ENCODE data around the gene DMWD. TPM values are rescaled to one million over a fixed set of nuclear protein-coding genes. Genes with fewer than 3 reads are reported as not detected.

DMWD gene
- total RNA-seq, 1 experiment from 2014 or later, result 37.8 TPM

DNA sequence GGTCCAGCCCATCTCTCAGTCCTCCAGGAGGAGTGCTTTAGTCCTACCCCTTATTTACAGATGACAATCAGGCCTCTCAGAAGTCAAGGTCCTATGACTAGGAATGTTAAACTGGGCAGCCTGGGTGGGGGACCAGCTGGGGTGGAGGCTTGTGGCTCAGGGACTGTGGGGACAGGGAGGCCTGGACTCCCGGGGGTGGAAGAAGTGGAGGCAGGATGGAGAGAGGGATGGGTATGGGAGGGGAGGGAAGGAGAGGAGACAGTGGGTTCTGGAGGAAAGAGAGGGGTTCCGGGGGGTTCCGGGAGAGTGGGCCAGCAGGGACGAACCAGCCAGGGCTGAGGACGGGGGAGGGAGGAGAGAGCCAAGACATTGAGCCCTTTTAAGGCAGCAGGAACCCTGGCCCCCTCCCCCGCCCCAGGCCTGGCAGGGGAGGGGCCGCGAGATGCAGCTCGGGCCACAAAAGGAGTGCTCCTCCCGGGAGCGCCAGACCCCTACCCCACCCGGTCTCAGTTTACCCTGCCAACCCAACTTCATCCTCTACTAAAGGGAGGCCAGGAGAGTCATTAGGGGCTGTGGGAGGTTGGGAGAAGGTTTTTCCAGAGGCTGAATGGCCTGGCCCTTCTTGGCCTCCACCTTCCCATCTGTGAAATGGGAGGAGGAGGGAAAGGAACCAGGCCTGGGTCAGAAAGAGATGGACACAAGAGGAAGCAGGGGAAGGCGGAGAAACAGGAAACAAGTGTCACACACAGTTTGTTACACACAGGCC lies 12.0 kb downstream of the DMWD start:
- Histone ChIP-seq H3K27me3 (ENCODE audit: low read length) (no peaks in the 10 kb centered on the region), H3K9me3 (ENCODE audit: low read length) (no peaks in the 10 kb centered on the region), H3K9ac (ENCODE audit: low read length) (no peak overlapping the region), H3K27ac (ENCODE audit: low read length) (no peak overlapping the region), H3K4me2 (ENCODE audit: low read depth, low read length, poor library complexity, severe bottlenecking) (no peak overlapping the region), H2AFZ (ENCODE audit: low read length) (no peak overlapping the region), H4K20me1 (ENCODE audit: insufficient read depth, low read depth, low read length) (peaks cover 10% of the 10 kb centered on the region; the same call in 1 of the 2 replicates), H3K79me2 (ENCODE audit: low read length) (no peaks in the 10 kb centered on the region), H3K4me3 (ENCODE audit: low read length) (no peak overlapping the region), H3K36me3 (ENCODE audit: insufficient read depth, low read length) (peaks cover 4% of the 10 kb centered on the region; the same call in 1 of the 2 replicates), H3K9me2 (replicated peaks; ENCODE audit: insufficient read depth, low read length) (no peaks in the 10 kb centered on the region), H3K4me1 (ENCODE audit: low read length) (peaks cover 14% of the 10 kb centered on the region)
- DNase-seq, result no peak

DNA sequence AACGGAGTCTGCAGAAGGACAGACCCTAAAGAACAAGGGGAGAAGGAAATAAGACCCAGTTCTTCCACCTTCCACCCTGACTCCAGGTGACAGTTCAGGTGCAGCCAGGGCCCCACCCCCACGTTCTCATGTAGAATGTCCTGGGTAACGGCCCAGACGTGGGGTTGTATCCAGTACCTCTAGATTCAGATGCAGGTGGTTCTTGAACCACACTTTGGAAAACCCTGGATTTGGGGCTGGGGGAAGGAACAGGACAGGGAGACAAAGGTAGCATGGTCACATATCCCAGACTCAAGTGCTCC lies 12.5 kb downstream of the DMWD start:
- H3K9ac ChIP-seq (ENCODE audit: low read length), result no peak overlapping the region
- H3K9me3 ChIP-seq (ENCODE audit: low read length), result no peaks in the 10 kb centered on the region
- H3K4me1 ChIP-seq (ENCODE audit: low read length), result peaks cover 14% of the 10 kb centered on the region
- peaks cover 10% of the 10 kb centered on the region; the same call in 1 of the 2 replicates for H4K20me1 ChIP-seq (ENCODE audit: insufficient read depth, low read depth, low read length)
- H3K9me2 ChIP-seq (replicated peaks; ENCODE audit: insufficient read depth, low read length), result no peaks in the 10 kb centered on the region
- no peak overlapping the region for H3K4me3 ChIP-seq (ENCODE audit: low read length)
- no peak for DNase-seq
- no peaks in the 10 kb centered on the region for H3K79me2 ChIP-seq (ENCODE audit: low read length)
- no peaks in the 10 kb centered on the region for H3K27me3 ChIP-seq (ENCODE audit: low read length)
- no peak overlapping the region for H3K4me2 ChIP-seq (ENCODE audit: low read depth, low read length, poor library complexity, severe bottlenecking)
- H3K27ac ChIP-seq (ENCODE audit: low read length), result no peak overlapping the region
- H2AFZ ChIP-seq (ENCODE audit: low read length), result no peak overlapping the region
- peaks cover 4% of the 10 kb centered on the region; the same call in 1 of the 2 replicates for H3K36me3 ChIP-seq (ENCODE audit: insufficient read depth, low read length)

DNA sequence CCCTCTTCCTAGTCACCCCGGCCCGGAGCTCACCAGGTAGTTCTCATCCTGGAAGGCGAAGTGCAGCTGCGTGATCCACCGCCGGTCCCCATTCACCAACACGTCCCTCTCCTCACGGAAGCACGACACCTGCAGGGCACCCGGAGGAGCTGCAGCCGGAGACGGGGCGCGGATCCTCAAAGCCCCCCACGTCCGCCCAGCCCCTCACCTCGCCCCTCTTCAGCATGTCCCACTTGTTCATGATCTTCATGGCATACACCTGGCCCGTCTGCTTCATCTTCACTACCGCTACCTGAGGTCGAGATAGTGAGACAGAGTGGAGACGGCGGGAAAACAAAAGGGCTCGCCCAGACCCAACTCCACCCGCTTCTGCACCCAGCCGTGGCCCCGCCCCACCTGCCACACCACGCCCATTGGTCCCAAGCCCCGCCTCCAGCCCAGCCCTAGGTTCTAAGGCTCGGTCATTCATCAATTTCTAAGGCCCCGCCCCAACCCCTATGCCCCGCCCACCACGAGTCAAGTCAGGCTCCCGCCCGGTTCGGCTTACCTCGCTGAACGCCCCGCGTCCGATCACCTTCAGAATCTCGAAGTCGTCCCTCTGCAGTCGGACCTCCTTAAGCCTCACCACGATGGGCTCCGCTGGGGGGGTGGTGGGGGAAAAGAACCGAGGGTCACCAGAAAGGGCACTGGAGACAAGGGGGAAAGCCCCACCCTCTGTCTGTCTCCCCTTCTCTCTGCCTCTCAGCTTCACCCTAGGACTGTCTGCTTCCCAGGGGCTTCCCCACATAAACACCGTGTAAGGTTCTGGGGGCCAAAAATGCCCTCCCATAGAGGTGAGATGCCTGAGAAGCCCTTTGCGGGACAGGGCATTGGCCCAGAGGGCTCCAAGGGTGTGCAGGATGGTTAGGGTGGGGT lies 13.2 kb downstream of the DMWD start:
- no peak overlapping the region for H3K27ac ChIP-seq (ENCODE audit: low read length)
- H2AFZ ChIP-seq (ENCODE audit: low read length), result no peak overlapping the region
- DNase-seq, result peak; percentile 97
- H3K4me2 ChIP-seq (ENCODE audit: low read depth, low read length, poor library complexity, severe bottlenecking), result peak overlapping the region; percentile 58
- no peaks in the 10 kb centered on the region for H3K27me3 ChIP-seq (ENCODE audit: low read length)
- no peaks in the 10 kb centered on the region for H3K79me2 ChIP-seq (ENCODE audit: low read length)
- H4K20me1 ChIP-seq (ENCODE audit: insufficient read depth, low read depth, low read length), result peaks cover 10% of the 10 kb centered on the region; the same call in 1 of the 2 replicates
- H3K36me3 ChIP-seq (ENCODE audit: insufficient read depth, low read length), result peaks cover 4% of the 10 kb centered on the region; the same call in 1 of the 2 replicates
- no peaks in the 10 kb centered on the region for H3K9me3 ChIP-seq (ENCODE audit: low read length)
- peaks cover 14% of the 10 kb centered on the region for H3K4me1 ChIP-seq (ENCODE audit: low read length)
- peak overlapping the region; percentile 38; the same call in 1 of the 2 replicates for H3K4me3 ChIP-seq (ENCODE audit: low read length)
- no peaks in the 10 kb centered on the region for H3K9me2 ChIP-seq (replicated peaks; ENCODE audit: insufficient read depth, low read length)
- H3K9ac ChIP-seq (ENCODE audit: low read length), result peak overlapping the region; percentile 44

DNA sequence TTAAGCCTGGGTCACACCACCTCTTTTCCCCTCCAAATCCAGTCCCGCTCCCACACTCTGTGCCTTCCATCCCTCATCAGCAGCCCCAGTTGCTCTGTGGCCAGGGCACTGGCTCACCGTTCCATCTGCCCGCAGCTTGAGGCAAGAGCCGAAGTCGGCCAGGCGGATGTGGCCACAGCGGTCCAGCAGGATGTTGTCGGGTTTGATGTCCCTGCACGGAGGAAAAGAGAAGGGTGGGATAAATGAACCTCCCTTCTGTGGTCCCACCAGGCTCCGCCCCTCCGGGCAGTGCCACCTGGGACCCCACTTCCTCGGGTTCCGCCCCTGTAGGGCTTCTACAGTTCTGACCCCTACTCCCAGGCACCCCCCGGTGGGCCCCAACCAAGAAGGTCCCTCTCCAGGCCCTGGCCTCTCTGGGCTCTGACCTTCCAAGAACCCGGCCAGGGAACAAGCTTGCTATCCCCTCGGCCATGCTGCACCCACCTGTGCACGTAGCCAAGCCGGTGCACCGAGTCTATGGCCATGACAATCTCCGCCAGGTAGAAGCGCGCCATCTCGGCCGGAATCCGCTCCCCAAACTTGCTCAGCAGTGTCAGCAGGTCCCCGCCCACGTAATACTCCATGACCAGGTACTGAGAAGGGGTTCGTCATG lies 14.5 kb downstream of the DMWD start:
- peaks cover 4% of the 10 kb centered on the region; the same call in 1 of the 2 replicates for H3K36me3 ChIP-seq (ENCODE audit: insufficient read depth, low read length)
- H3K9me3 ChIP-seq (ENCODE audit: low read length), result no peaks in the 10 kb centered on the region
- no peak overlapping the region for H3K9ac ChIP-seq (ENCODE audit: low read length)
- H3K4me2 ChIP-seq (ENCODE audit: low read depth, low read length, poor library complexity, severe bottlenecking), result no peak overlapping the region
- no peaks in the 10 kb centered on the region for H3K27me3 ChIP-seq (ENCODE audit: low read length)
- no peak overlapping the region for H2AFZ ChIP-seq (ENCODE audit: low read length)
- peaks cover 6% of the 10 kb centered on the region; the same call in 1 of the 2 replicates for H4K20me1 ChIP-seq (ENCODE audit: insufficient read depth, low read depth, low read length)
- peaks cover 14% of the 10 kb centered on the region for H3K4me1 ChIP-seq (ENCODE audit: low read length)
- no peaks in the 10 kb centered on the region for H3K79me2 ChIP-seq (ENCODE audit: low read length)
- no peaks in the 10 kb centered on the region for H3K9me2 ChIP-seq (replicated peaks; ENCODE audit: insufficient read depth, low read length)
- no peak for DNase-seq
- H3K27ac ChIP-seq (ENCODE audit: low read length), result no peak overlapping the region
- H3K4me3 ChIP-seq (ENCODE audit: low read length), result no peak overlapping the region

DNA sequence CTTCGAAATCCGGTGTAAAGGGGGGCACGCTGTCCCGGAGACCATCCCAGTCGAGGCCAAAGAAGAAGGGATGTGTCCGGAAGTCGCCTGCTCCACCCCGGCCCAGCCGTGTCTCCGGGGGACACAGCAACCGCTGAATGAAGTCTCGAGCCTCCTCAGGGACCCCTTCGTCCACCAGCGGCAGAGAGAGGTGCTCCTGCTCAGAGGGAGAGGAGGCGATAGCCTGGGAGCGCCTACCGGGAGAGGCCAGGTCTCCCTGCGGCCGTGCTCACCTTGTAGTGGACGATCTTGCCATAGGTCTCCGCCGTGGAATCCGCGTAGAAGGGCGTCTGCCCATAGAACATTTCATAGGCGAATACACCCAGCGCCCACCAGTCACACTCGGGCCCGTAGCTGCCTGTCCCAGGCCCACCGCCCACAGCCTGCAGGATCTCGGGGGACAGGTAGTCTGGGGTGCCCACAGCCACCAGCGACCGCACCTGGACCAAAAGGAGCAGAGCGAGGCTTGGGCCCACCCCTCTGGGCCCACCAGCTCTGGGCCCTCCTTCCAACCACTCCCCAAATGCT lies 15.2 kb downstream of the DMWD start:
- no peaks in the 10 kb centered on the region for H3K79me2 ChIP-seq (ENCODE audit: low read length)
- H3K9me2 ChIP-seq (replicated peaks; ENCODE audit: insufficient read depth, low read length), result no peaks in the 10 kb centered on the region
- no peak overlapping the region for H3K4me2 ChIP-seq (ENCODE audit: low read depth, low read length, poor library complexity, severe bottlenecking)
- peaks cover 6% of the 10 kb centered on the region; the same call in 1 of the 2 replicates for H4K20me1 ChIP-seq (ENCODE audit: insufficient read depth, low read depth, low read length)
- no peak overlapping the region for H3K4me3 ChIP-seq (ENCODE audit: low read length)
- H3K36me3 ChIP-seq (ENCODE audit: insufficient read depth, low read length), result peaks cover 4% of the 10 kb centered on the region; the same call in 1 of the 2 replicates
- no peak overlapping the region for H3K9ac ChIP-seq (ENCODE audit: low read length)
- no peaks in the 10 kb centered on the region for H3K9me3 ChIP-seq (ENCODE audit: low read length)
- no peak overlapping the region for H2AFZ ChIP-seq (ENCODE audit: low read length)
- no peak for DNase-seq
- H3K27ac ChIP-seq (ENCODE audit: low read length), result no peak overlapping the region
- H3K27me3 ChIP-seq (ENCODE audit: low read length), result no peaks in the 10 kb centered on the region
- peaks cover 14% of the 10 kb centered on the region for H3K4me1 ChIP-seq (ENCODE audit: low read length)

DNA sequence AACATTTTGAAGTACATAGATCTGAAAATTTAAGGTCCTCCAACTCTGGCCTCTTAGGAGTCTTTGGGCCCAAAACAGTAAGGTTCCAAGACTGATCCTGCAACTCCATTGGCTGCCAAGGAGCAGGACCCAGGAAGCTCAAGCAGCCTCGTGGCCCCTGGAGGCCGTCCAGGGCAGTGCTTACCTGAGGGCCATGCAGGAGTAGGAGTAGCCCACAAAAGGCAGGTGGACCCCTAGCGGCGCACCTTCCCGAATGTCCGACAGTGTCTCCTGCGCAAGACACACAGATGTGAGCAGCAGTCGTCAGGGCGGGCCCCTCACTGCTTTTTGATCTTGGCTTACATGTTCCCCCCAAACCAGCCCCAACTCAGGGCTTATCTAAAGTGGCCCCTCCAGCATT lies 17.9 kb downstream of the DMWD start:
- 0 out of 2 replicates have a peak, but pooled peaks cover 3% of the 10 kb centered on the region for H4K20me1 ChIP-seq (ENCODE audit: insufficient read depth, low read depth, low read length)
- H3K9ac ChIP-seq (ENCODE audit: low read length), result no peak overlapping the region

DNA sequence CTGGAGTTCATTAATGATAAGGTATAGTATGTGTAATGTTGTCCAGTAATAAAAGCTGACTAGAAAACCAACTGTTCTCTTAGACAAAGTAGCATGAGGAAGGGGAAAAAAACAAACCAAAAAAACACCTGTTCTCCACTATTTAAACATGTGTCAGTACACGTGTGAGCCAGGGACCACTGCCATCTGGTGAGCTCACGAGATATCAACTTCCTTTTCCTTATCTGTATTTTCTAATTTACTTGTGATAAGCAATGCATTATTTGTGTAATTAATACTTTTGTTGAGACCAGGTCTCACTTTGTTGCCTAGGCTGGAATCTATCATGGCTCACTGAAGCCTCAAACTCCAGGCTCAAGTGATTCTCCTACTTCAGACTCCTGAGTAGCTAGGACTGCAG lies 19.3 kb downstream of the DMWD start:
- Histone ChIP-seq H2AFZ (ENCODE audit: low read length) (no peak overlapping the region), H3K27ac (ENCODE audit: low read length) (no peak overlapping the region), H3K4me2 (ENCODE audit: low read depth, low read length, poor library complexity, severe bottlenecking) (no peak overlapping the region), H3K9me3 (ENCODE audit: low read length) (no peaks in the 10 kb centered on the region), H3K4me1 (ENCODE audit: low read length) (peaks cover 19% of the 10 kb centered on the region), H3K79me2 (ENCODE audit: low read length) (no peaks in the 10 kb centered on the region), H3K36me3 (ENCODE audit: insufficient read depth, low read length) (peaks cover 4% of the 10 kb centered on the region; the same call in 1 of the 2 replicates), H3K4me3 (ENCODE audit: low read length) (no peak overlapping the region), H4K20me1 (ENCODE audit: insufficient read depth, low read depth, low read length) (0 out of 2 replicates have a peak, but pooled peaks cover 4% of the 10 kb centered on the region), H3K9me2 (replicated peaks; ENCODE audit: insufficient read depth, low read length) (no peaks in the 10 kb centered on the region), H3K27me3 (ENCODE audit: low read length) (no peaks in the 10 kb centered on the region), H3K9ac (ENCODE audit: low read length) (no peak overlapping the region)
- DNase-seq, result no peak

More for the DNA sequence above, 17.9 kb downstream of the DMWD start:
- no peak overlapping the region for H3K4me3 ChIP-seq (ENCODE audit: low read length)
- no peaks in the 10 kb centered on the region for H3K9me2 ChIP-seq (replicated peaks; ENCODE audit: insufficient read depth, low read length)
- peaks cover 21% of the 10 kb centered on the region for H3K4me1 ChIP-seq (ENCODE audit: low read length)
- H3K27ac ChIP-seq (ENCODE audit: low read length), result no peak overlapping the region
- no peak for DNase-seq
- H3K79me2 ChIP-seq (ENCODE audit: low read length), result no peaks in the 10 kb centered on the region
- no peak overlapping the region for H2AFZ ChIP-seq (ENCODE audit: low read length)
- no peaks in the 10 kb centered on the region for H3K9me3 ChIP-seq (ENCODE audit: low read length)
- peaks cover 4% of the 10 kb centered on the region; the same call in 1 of the 2 replicates for H3K36me3 ChIP-seq (ENCODE audit: insufficient read depth, low read length)
- H3K4me2 ChIP-seq (ENCODE audit: low read depth, low read length, poor library complexity, severe bottlenecking), result no peak overlapping the region
- no peaks in the 10 kb centered on the region for H3K27me3 ChIP-seq (ENCODE audit: low read length)
